T-helper 1 cell treated with Interleukin-12 subunit alpha and Interleukin-12 subunit beta and Interleukin-4 antibody, amounts not matched to agents 30 μg/mL and 1 μg/mL, for 36 hours (primary cell): ENCODE results near the gene ZMPSTE24.

Experiments used
- H3K27ac Mint-ChIP-seq: one replicate; pipeline ENCODE4 v1.8.0; 2021; ENCODE audit warnings: mild to moderate bottlenecking, mixed read lengths
- H3K27me3 Mint-ChIP-seq: one replicate; pipeline ENCODE4 v1.8.0; 2021; ENCODE audit warnings: low read depth, mixed read lengths
- H3K36me3 Mint-ChIP-seq: one replicate; pipeline ENCODE4 v1.8.0; 2021; ENCODE audit warnings: low read depth, mixed read lengths
- H3K4me1 Mint-ChIP-seq: one replicate; pipeline ENCODE4 v1.8.0; 2021; ENCODE audit warnings: low read depth, mixed read lengths
- H3K4me3 Mint-ChIP-seq: one replicate; pipeline ENCODE4 v1.8.0; 2021; ENCODE audit warnings: mild to moderate bottlenecking, moderate library complexity, mixed read lengths
- H3K9me3 Mint-ChIP-seq: one replicate; pipeline ENCODE4 v1.8.0; 2021; ENCODE audit warnings: mixed read lengths

ZMPSTE24 gene

DNA sequence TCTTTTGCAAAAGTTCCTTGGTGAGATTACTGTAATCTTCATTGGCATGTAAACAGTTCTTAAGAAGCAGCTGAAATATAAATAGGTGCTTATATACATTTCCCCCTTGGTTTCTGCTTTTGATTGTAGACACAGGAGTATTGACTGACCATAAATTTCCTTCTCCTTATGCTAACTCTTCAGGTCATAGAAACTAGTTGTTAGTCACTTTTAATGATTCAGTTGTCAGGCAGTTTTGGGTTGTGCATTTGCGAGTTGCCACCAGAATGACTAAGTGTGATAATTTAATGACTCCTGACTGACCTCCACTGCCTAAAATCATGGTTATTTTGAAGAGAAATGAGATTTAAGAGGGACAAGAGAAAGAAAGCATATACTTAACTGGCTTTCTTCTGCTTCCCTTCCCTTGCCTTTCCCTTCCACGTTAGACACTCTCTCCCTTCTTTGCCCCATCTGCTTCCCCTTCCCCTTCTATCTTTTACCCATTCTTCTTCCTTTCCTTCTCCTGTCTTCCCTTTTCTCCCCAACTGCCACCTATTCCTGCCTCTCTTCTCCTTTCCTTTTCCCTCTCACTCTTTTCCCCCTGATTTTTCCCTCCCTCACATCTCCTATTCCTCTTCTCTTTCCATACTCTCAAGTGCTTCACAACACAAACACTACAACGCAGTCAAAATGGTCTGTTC is 12.3 kb downstream of the ZMPSTE24 start:
- Mint-ChIP-seq H3K27ac (peak overlapping the region; percentile 41), H3K4me1 (peaks cover 8% of the 10 kb centered on the region), H3K4me3 (no peak overlapping the region), H3K9me3 (no peaks in the 10 kb centered on the region), H3K27me3 (no peaks in the 10 kb centered on the region), H3K36me3 (peaks cover 47% of the 10 kb centered on the region)

DNA sequence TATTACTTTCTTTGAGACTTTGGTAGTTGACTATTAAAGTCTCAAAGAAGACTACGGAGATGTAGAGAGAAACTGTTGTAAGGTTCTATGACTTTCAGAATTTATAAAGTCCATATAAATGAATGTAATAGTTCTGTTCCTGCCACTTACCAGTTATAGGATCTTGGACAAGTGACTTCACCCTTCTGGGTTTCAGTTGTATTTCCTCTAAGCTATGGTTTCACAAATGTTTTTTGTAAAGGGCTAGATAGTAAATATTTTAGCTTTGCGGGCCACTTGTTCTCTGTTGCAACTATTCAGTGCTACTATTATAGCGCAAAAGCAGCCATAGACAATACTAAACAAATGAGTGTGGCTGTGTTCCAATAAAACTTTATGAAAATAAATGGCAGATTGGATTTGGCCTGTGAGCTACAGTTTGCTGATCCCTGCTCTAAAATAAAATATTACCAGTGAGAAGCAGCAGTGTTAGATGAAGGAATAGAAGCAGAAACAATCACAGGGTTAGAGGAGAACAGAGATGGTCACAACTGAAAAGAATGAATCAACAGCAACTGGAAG is 14.7 kb downstream of the ZMPSTE24 start:
- Mint-ChIP-seq H3K9me3 (no peaks in the 10 kb centered on the region), H3K27me3 (no peaks in the 10 kb centered on the region), H3K4me1 (peaks cover 8% of the 10 kb centered on the region), H3K27ac (no peak overlapping the region), H3K36me3 (peaks cover 44% of the 10 kb centered on the region), H3K4me3 (no peak overlapping the region)

DNA sequence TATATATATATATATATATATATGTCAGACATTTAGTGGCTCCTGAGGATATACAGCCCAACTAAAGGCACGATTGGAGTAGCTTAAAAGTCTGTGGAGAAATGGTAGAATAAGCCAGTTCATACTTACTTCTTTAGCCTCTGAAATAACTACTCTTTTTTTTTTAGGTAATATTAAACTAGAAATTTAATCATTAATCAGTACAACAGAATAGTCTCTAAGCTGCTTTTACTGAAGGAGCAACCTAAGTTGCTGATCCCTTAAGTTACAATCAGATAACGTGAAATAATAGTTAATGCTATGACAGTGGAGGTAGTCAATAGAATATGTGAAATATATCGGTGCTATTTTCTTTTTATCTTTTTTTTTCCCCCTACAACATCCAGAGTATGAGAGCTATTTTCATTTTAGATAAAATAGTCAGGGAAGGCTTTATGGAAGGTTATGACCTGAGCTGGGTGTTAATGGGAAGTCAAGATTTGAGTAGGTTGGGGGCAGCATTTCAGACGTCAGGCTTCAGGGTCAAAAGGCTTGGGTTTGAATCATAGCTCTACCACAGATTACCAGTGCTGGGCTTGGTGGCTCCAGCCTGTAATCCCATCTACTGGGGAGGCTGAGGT is 15.6 kb downstream of the ZMPSTE24 start:
- Mint-ChIP-seq H3K27ac (no peak overlapping the region), H3K9me3 (no peaks in the 10 kb centered on the region), H3K36me3 (peaks cover 36% of the 10 kb centered on the region), H3K27me3 (no peaks in the 10 kb centered on the region), H3K4me1 (peaks cover 8% of the 10 kb centered on the region), H3K4me3 (no peak overlapping the region)

DNA sequence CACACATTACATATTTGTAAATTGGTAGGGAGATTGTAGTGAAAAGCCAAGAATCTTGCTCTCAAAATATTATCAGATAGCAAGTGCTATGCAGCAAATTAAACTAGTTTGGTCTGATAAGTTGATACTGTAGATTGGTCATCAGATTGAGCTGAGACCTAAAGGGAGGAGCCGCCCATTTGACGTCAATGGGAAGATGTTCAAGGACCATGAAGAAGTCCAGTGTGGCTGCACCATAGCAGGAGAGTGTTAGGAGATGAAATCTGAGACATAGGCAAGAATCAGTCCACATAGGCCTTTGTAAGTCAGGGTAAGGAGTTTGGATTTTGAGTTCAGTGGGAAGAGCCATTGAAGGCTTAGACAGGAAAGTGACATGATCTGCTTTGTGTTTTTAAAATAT is 16.3 kb downstream of the ZMPSTE24 start:
- no peaks in the 10 kb centered on the region for H3K27me3 Mint-ChIP-seq
- peaks cover 37% of the 10 kb centered on the region for H3K36me3 Mint-ChIP-seq

DNA sequence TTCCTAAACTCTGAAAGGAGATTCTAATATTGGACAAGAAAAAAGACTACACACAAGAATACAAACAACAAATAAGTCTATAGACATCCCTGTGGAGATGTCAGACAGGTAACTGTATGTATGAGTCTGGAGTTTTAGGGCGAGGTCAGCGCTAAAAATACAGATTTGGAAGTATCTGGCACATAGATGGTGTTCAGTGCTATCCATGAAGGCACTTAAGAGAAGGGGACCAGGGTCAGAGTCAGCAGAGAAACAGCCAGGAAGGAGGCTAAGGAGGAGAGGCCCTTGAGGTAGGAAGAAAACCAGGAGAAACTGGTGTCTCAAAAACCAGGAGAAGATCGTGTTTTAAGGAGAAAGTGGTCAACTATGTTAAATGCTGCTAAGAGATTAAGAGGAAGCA is 18.1 kb downstream of the ZMPSTE24 start:
- H3K27me3 Mint-ChIP-seq, result no peaks in the 10 kb centered on the region
- peaks cover 29% of the 10 kb centered on the region for H3K36me3 Mint-ChIP-seq
- no peaks in the 10 kb centered on the region for H3K4me1 Mint-ChIP-seq

More for the DNA sequence above, 16.3 kb downstream of the ZMPSTE24 start:
- Mint-ChIP-seq H3K27ac (no peak overlapping the region), H3K4me1 (peaks cover 8% of the 10 kb centered on the region), H3K9me3 (no peaks in the 10 kb centered on the region), H3K4me3 (no peak overlapping the region)

DNA sequence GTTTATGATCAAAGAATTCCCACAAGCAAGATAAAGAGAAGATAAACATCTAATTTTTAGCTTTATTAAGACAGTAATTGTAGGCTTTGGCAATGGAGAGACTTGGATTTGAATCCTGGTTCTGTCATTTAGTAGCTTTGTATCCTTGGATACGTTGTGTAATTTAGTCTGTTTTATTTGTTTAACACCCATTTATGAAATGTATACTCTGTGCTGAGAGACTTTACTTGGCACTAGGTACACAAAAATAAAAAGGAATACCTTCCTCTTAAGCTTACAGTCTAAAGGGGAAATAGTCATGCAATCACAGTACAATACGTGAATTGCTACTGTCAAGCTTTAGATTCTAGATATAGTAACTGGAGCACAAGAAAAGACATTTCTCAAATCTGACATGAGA is 23.8 kb downstream of the ZMPSTE24 start:
- Mint-ChIP-seq H3K27me3 (no peaks in the 10 kb centered on the region), H3K9me3 (no peaks in the 10 kb centered on the region), H3K27ac (no peak overlapping the region), H3K36me3 (peaks cover 18% of the 10 kb centered on the region), H3K4me1 (peaks cover 3% of the 10 kb centered on the region), H3K4me3 (no peak overlapping the region)

More for the DNA sequence above, 18.1 kb downstream of the ZMPSTE24 start:
- H3K9me3 Mint-ChIP-seq, result no peaks in the 10 kb centered on the region
- no peak overlapping the region for H3K4me3 Mint-ChIP-seq
- no peak overlapping the region for H3K27ac Mint-ChIP-seq

DNA sequence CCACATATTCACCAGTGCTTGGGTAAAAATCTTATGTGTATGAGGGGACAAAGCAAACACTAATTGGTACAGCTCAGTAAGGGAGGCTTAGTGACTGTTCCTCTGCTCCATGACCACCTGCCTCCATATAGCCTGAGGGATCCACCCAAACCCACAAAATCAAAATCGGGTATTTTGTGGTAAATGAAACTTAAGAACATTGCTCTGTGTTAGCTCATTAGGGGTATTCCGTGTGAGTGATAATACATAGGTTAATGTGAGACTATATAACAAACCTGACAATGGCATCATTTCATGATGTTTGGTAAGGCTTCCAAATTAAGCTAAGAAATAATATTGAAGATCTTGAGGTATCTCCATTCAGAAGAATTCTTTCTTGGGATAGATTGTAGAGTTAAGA is 33.3 kb downstream of the ZMPSTE24 start:
- H3K27me3 Mint-ChIP-seq, result no peaks in the 10 kb centered on the region
- H3K4me3 Mint-ChIP-seq, result no peak overlapping the region
- H3K36me3 Mint-ChIP-seq, result peaks cover 44% of the 10 kb centered on the region
- no peaks in the 10 kb centered on the region for H3K9me3 Mint-ChIP-seq
- peaks cover 9% of the 10 kb centered on the region for H3K4me1 Mint-ChIP-seq
- no peak overlapping the region for H3K27ac Mint-ChIP-seq

DNA sequence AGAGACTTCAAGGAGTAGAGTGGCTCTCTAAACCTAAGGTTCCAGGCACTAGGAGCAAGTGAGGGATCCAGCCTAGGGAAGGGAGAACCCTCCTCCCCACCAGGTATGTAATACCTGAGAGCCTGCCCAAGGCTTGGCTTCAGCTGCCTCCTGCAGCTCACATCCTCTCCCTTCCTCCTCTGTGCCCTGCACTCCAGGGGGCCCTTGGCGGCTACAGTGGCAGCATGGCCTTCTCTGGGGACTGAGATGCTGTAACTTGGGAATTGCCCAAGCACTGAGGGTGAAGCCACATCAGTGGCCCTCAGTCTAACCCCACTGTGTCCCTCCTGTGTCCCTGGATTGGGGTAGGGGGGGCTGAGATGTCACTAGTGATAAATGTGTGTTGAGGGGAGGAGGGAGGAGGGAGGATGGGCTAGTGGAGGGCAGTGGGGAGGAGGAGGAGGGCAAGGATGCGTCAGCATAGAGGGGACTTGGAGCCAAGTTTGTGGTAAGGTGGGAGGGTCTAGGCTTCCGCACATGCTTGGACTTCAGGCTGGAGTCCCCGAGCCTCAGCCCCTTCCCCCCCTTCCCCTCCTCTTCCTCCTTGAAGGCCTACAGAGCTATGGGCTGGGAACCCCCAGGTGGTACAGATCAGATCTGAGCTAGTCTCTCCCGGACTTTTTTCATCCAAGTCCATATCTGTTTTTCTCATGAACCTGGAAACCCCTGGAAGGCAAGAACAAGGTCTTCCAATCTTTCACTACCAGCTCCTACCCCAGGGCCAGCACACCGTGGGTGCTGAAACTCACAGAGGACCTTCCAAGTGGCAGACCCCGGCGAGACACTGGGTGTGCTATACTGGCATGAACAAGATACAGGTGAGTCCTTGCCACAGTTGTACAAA is 41.6 kb downstream of the ZMPSTE24 start:
- H3K9me3 Mint-ChIP-seq, result no peaks in the 10 kb centered on the region
- H3K4me3 Mint-ChIP-seq, result no peak overlapping the region
- H3K27ac Mint-ChIP-seq, result no peak overlapping the region
- H3K27me3 Mint-ChIP-seq, result no peaks in the 10 kb centered on the region
- peaks cover 4% of the 10 kb centered on the region for H3K36me3 Mint-ChIP-seq
- H3K4me1 Mint-ChIP-seq, result no peaks in the 10 kb centered on the region

DNA sequence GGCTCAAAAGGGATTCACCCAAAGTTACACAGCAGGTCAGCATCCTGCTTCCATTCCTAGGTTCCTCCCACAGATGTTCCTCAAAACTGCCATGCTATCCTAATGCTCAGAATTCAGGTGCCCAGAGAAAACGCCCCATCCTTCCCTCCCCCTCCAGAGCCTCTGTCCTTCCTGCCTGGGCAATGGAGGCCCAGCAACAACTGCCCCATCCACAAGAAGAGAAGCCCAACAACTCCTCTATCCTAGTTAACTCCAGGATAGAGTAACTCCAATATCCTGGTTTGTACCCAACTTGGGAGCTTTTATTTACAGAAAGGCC is 42.2 kb downstream of the ZMPSTE24 start:
- Mint-ChIP-seq H3K4me3 (no peak overlapping the region), H3K27ac (no peak overlapping the region), H3K36me3 (peaks cover 2% of the 10 kb centered on the region), H3K4me1 (no peaks in the 10 kb centered on the region), H3K27me3 (no peaks in the 10 kb centered on the region), H3K9me3 (no peaks in the 10 kb centered on the region)

DNA sequence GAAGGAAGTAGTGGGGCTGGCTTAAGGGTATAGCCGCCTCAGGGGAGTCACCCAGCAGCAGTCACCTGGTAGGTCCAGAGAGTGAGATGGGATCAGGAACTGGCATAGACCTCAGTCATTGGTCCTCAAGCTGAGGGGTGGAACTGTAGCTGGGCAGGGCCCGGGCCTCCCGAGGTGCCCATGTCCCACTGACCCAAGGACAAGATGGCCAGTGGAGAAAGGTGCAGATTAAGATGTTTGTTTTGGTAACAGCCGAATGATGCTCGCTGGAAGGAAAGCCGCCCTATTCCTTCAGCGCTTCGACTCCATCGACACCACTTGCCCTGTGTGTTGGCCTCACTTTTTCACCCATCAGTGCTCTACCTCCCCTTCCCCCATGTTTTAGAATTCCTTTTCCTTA is 42.6 kb downstream of the ZMPSTE24 start:
- no peaks in the 10 kb centered on the region for H3K9me3 Mint-ChIP-seq
- no peaks in the 10 kb centered on the region for H3K4me1 Mint-ChIP-seq
- H3K4me3 Mint-ChIP-seq, result no peak overlapping the region
- H3K27me3 Mint-ChIP-seq, result no peaks in the 10 kb centered on the region
- H3K27ac Mint-ChIP-seq, result no peak overlapping the region
- peaks cover 2% of the 10 kb centered on the region for H3K36me3 Mint-ChIP-seq

DNA sequence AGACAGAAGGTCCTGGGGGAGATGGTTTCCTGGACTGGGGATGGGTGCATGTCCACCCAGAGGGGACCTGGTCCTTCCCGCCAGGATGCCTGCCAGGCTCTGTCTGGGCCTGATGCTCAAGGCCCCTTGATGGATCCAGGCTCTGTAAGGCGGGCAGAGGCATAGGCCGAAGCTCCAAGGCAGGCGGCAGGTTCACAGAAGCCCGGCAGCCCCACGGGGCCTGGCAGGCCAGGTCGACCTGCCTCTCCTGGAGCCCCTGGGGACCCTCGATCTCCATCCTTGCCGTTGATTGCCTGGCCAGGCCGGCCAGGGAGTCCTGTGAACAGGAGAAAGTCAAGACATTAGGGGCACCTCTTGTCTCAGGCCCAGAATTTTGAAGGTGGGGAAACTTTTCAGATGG is 43.0 kb downstream of the ZMPSTE24 start:
- Mint-ChIP-seq H3K4me1 (no peaks in the 10 kb centered on the region), H3K27me3 (no peaks in the 10 kb centered on the region), H3K4me3 (no peak overlapping the region), H3K36me3 (peaks cover 2% of the 10 kb centered on the region), H3K9me3 (no peaks in the 10 kb centered on the region), H3K27ac (no peak overlapping the region)

DNA sequence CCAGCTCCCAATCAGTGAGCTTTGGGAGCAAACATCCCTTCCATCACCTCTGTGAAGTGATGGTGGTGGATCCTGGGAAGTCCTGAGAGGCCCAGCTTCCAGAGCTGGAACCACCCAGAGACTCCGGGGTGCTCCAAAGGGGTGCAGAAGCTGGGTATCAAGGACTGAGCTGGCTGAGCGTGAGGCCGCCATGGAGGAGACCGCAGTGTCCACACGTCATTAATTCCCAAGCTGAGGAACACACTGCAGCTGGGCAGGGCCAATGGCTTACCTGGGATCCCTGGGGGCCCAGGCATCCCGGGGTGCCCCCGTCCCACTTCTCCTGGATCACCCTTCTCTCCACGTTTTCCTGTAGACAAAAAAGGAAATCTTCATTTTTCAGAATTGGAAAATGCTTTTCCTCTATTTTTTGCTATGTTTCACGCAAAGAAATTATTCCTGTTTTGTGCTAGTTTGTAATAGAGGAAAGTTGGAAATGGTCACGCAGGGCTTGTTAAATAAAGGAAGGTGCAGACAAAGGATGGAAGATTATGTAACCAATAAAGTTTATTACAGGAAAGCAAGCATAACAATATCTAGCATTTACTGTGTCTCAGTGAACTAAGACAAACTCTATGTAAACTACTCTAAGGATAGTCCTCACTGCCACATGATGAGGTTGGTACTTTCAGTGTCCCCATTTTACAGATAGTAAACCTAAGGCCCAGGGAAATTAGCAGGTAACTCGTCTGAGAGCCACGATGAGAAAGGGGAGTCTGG is 43.7 kb downstream of the ZMPSTE24 start:
- no peak overlapping the region for H3K27ac Mint-ChIP-seq
- no peak overlapping the region for H3K4me3 Mint-ChIP-seq
- no peaks in the 10 kb centered on the region for H3K27me3 Mint-ChIP-seq
- peaks cover 2% of the 10 kb centered on the region for H3K36me3 Mint-ChIP-seq
- H3K9me3 Mint-ChIP-seq, result no peaks in the 10 kb centered on the region
- H3K4me1 Mint-ChIP-seq, result no peaks in the 10 kb centered on the region

DNA sequence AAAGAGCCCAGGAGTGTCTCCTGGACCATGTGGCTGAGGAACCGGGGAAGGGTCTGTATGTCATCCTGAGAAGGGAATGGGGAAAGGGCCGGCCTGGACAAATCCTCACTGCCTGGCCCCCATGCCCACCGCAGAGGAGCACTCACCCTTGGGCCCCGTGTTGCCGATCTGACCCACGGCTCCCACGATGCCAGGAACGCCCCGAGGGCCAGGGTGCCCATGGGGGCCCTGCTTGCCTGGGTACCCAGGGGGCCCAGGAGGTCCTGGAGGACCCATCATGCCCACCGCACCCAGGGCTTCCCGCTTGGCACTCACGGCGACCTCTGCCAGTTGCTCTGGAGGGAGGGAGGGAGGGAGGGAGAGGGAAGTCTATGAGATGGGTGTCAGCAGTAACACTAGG is 44.4 kb downstream of the ZMPSTE24 start:
- Mint-ChIP-seq H3K4me3 (no peak overlapping the region), H3K27ac (no peak overlapping the region), H3K27me3 (no peaks in the 10 kb centered on the region), H3K36me3 (peaks cover 2% of the 10 kb centered on the region), H3K9me3 (no peaks in the 10 kb centered on the region), H3K4me1 (no peaks in the 10 kb centered on the region)

DNA sequence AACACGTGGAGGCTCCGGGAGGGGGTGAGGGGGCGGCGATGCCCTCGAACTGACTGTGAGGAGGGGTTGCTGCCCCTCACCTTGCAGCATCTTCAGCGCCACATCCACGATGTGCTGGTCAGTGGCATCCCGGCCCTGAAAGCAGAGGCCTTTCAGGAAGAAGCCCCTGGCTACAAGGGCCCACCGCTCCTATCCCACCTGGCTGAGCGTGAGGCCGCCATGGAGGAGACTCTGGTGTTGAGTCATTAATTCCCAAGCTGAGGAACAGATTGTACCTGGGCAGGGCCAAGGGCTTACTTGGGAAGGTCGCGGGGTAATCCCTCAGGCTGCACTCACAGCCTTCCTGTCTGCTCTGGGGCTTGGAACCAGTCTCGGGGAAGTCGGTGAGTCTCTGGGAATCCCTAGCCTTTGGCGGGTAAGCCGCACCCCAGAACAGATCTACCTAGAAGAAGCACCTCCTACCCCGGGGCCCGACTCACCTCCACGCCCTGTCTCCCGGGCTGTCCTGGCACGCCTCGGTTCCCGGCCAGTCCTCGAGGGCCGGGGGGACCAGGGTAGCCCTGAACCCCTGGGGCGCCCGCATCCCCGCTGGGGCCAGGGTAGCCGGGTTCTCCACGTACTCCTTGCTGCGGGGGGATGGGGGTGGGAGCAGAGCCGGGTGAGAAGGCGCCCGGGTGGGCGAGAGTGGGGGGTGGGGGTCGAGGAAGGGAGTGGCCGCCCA is 45.2 kb downstream of the ZMPSTE24 start:
- H3K4me3 Mint-ChIP-seq, result no peak overlapping the region
- H3K36me3 Mint-ChIP-seq, result peaks cover 2% of the 10 kb centered on the region
- no peaks in the 10 kb centered on the region for H3K27me3 Mint-ChIP-seq
- no peaks in the 10 kb centered on the region for H3K9me3 Mint-ChIP-seq
- H3K4me1 Mint-ChIP-seq, result no peaks in the 10 kb centered on the region
- no peak overlapping the region for H3K27ac Mint-ChIP-seq
